GM21390 (cell line): Measurements from ENCODE around the gene CD300LD.

ENCODE experiments used
- ATAC-seq: cut with Tn5 transposase; IDR thresholded peaks from one replicate; pipeline ENCODE4 v1.9.1; 2021; ENCODE audit not compliant: unreplicated experiment

The CD300LD gene

DNA sequence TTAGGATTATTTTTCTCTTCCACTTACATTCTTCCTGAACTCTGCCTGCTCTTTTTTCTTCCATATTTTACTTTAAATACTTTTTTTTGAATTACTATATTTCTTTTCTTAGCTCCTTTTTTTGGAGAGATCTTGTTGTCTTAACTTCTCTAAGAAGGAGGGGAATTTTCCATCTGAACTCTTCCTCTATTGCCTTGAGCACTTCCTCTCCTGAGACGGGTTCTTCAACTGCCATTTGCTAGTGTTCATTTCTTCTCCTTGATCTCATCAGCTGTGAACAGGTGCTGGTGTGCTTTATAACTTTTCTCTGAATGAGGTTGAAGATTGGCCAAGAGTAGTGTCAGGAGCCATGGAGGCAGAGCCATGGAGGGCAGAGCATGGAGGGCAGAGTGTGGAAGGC, 15.1 kb upstream of the CD300LD start:
- no peak for ATAC-seq

DNA sequence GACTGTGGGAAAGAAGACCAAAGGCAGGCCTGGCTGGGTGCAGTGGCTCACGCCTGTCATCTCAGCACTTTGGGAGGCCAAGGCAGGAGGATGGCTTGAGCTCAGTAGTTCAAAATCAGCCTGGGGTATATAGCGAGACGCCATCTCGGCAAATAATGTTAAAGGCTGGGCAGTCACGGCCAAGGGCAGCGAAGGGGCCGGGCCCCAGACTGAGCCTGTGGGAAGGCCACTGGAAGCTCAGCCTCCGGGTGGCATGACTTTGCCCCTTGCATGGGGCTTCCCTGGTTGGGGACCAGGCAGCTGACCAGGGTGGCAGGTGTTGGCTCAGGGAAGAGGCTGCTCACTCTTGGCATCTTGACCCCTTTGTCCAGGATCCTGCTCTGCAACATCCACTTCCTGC, 14.0 kb upstream of the CD300LD start:
- ATAC-seq: no peak

DNA sequence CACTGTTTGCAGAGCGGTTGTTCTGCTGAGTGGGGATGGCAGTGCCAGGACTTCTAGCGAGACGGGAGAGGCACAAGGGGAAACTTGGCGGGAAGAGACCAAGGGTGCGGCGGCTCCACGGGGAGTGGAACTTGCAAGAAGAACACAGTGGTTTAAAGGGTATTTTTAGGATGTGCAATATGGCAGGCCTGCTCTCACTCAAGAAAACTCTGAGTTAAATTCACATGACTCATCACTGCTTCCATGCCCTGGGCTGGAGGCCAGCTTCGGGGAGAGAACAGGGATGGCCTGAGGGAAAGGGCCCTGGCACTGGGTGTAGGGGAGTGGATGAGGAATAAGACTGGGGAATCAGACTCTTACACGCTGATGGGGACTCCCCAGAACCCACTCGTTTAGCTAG, 13.3 kb upstream of the CD300LD start:
- ATAC-seq: no peak

DNA sequence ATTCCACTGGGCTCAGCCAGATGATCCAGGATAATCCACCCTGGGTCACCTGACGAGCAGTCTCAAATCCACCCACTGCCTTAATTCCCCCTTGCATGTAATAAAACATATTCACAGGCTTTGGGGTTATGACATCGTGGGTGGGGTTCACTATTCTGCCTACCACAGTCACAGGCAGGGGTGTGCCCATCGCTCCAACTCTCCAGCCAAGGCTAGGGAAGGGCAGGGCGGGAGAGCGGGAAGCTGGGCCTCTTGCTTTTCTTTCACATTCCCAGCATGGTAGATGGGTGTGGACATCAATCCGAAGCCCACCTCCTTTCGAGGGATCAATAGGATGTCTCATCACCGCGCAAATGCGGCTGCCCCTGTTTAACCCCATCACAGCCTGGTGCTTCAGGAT, 12.7 kb upstream of the CD300LD start:
- ATAC-seq: no peak

DNA sequence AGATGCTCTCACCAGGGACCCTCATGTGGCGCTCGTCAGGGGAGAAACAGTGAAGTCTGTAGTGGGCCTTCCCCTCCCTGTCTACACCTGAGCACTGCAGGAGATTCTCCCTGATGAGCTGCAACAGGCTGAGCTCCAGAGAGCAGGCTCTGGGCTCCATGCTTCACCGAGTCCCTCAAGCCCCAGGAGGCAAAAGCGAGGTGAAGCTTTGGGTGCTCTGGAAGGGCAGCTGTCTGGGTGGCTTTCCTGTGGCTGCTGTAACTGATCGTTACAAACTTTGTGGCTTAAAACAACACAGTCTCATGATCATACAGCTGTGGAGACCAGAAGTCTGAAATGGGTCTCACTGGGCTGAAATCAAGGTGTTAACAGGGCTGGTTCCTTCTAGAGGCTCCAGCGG, 12.1 kb upstream of the CD300LD start:
- ATAC-seq: no peak

DNA sequence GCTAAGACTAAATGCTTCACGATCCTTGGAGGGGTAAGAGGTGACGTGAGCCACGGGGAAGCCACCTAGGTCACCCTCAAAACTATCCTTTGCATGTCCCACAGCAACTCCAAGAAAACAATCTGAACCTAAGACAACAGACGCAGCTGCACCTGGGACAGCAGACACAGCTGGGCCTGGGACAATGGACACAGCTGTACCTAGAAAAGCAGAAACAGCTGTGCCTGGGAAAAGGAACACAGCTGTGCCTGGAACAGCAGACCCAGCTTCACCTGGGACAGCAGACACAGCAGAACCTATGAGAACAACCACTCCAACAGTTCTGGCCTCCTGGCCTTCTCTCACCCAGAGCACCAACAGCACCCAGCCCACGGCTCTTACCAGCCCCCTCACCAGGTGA, 11.7 kb upstream of the CD300LD start:
- no peak for ATAC-seq

DNA sequence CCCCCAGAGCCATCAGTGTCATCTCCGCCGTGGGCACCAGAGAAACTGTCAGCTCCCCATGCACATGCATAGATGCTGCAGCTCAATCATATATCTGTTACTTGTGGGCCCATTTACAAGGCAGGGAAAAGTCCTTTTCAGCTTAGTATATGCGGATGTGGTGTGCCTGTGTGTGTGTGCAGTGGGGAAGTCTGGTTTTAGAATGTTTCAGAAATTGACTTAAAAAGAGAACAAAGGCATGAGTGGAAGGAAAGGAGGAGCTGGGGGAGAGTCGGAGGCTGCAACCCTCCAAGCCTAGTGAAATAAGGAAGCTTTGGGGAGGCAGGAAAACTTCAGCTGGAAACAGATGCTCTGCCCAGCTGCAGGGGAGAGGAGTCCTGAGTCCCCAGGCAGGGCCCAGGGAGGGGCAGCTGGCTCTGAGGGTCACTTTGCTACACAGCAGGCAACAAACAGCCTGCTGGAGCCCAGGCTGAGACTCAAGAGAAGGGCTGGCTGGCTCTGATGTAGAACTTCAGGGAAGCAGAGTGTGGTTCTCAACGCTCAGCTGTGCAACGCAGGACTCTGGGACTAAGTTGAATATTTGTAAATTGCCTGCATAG, 11.1 kb upstream of the CD300LD start:
- no peak for ATAC-seq

DNA sequence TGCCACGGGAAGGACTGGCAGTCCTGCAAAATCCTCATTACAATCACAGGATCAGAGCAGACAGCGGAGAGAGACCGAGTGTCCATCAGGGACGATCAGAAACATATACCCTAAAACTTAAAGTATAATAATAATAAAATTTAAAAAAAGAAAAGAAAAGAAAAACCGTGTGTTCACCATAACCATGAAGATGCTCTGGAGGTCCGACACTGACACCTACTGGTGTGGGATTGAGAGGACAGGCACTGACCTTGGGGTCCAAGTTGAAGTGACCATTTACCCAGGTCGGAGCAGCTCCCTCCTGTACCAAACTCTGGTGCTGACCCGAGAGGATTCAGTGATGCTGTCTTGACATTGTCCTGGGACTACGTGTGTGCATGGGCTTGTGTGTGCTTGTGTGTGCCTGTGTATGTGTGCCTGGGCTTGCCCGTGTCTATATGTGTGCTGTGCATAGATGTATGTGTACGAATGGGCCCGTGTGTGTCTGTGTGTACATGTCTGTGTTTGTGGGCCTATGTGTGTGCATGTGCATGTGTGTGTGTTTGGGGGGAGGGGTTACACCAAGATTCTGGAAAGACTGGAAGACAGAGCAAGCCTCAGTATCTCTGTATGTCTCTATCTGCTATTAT, 10.0 kb upstream of the CD300LD start:
- ATAC-seq: no peak

DNA sequence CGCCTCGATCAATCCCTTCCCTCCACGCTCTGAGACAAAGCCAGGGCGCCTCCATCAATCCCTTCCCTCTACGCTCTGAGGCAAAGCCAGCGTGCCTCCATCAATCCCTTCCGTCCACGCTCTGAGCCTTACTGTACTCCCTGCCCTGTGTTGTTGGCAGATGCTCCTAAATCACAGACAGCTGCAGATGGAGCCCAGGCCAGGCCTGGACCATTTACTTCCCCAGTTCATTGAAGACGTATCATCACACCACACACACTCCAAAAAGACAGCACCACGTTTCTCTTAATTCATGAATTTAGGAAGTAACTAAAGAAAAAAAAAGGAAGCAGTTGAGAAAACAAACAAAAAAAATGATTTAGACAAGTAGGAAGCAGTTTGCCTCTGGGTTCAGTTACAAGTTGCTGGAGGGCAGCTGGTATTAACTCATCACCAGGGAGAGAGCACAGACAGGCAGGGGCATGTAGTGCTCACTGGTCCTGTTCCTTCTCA, 7.4 kb upstream of the CD300LD start:
- no peak for ATAC-seq

DNA sequence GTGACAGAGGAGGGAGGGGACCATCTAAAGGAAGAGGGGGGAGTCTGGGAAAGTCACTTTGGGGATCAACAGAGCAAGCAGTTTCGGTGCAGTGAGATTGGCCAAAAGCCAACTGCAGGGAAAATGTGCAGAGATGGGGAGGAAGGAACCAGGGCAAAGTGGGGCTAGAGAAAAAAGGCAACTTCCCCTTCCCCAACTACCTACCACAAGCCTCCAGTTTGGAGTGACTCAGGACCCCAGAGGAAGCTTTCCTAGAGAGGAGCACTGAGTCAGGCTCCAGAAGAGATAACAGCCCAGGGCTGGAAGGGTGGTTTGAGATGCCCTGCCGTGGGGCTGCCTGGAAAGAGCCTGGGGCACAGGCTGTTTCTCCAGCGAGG, 6.9 kb upstream of the CD300LD start:
- no peak for ATAC-seq

DNA sequence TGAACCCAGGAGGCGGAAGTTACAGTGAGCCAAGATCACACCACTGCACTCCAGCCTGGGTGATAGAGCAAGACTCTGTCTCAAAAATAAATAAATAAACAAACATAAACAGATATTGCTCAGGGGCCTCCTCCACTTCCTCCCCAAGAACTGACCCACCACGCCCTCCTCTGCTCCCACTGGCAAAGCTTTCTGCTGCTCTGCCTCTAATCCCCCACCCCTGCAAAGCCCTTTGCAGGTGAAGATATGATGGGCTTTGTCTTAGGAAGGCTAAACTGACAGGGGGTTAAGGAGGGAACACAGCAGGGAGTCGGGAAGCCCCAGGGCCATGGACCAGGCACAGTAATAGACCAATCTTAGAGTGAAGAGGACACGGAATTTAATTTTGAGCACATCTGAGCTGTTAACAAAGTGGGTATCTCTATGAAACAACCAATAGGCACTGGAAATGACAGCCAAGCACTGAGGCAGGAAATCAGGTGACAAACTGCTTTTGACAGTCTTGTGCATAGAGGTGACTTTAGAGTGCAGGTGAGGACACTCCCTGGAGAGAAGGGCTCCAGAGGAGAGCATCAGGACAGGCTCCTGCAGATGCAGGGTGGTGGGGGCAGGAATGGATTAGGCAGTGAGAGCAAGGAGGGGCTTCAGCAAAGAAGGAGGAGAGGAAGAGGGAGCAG, 6.4 kb upstream of the CD300LD start:
- ATAC-seq: no peak

DNA sequence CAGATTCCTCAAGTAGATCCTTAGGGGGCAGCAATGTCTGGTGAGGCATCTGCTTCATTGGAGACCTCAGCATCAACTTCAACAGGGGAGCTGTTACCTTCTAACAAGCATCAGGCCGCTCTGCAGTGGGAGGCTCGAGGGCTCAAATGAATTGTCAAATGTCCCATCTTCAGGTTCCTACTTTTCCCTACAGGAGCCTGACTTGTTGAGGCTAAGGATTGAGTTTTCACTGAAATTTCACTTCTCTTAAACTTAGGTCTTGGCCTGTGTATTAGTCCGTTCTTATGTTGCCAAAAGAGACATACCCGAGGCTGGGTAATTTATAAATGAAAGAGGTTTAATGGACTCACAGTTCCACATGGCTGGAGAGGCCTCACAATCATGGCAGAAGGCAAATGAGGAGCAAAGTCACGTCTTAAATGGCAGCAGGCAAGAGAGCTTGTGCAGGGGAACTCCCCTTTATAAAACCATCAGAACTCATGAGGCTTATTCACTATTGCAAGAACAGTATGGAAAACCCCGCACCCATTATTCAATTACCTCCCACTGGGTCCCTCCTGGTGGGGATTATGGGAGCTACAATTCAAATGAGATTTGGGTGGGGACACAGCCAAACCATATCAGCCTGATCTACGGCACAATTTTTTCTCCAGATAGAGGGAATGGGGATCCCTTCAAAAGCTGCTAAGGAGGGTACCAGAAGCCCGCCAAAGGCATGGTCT, 5.1 kb upstream of the CD300LD start:
- no peak for ATAC-seq

DNA sequence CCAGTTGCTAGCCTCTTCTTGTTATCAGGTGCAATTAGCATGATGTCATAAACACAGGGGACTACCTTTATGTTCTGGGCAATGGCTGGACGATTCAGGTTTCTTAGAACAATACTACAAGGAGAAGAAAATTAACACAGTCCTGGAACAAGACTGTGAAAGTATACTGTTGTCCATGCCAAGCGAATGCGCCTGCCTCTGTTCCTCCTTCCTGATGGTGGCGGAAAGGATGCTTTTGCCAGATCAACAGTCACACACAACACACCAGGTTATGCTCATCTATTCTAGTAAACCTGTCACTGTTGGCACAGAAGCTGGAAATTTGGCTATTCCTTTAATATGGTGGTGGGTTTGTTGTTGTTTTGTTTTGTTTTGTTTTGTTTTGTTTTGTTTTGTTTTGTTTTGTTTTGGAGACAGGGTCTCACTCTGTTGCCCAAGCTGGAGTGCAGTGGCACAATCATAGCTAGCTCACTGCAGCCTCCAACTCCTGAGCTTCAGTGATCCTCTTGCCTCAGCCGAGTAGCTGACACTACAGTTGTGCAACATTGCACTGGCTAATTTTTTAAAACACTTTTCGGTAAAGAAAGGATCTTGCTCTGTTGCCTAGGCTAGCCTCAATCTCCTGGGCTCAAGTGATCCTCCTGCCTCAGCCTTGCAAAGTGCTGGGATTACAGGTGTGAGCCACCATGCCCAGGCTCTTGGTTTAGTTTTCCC, 3.1 kb upstream of the CD300LD start:
- ATAC-seq: no peak

DNA sequence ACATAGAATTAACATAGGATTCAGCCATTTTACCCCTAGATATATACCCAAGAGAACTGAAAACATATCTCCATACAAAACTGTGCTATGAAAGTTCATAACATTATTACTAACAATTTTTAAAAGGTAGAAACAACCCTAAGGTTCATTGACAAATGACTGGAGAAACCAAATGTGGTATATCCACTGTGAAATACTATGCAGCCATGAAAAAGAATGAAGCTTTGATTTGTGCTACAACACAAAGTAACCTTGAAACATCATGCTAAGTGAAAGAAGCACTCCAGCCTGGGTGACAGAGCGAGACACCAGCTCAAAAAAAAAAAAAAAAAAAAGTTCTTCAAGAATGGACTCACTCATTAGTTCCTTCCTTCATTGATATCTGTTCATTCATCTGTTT, 580 bp downstream of the CD300LD start:
- no peak for ATAC-seq

DNA sequence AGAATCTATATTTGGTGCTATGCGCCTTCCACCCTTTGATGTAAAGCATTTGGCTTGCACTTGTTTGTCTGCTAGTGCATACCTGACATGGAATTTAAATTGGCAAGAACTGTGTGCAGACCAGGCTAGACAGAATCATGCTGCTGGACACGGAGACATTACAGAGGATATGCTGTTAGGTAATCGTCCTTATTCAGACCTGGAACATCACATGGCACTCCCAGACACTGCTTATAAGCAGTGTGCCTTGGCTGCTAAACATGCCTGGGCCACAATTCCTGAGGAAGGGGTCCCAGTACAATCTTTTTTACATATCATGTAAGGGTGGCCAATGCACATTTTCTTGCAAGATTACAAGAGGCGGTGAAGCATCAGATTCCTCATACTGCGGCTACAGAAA, 6.4 kb downstream of the CD300LD start:
- no peak for ATAC-seq

DNA sequence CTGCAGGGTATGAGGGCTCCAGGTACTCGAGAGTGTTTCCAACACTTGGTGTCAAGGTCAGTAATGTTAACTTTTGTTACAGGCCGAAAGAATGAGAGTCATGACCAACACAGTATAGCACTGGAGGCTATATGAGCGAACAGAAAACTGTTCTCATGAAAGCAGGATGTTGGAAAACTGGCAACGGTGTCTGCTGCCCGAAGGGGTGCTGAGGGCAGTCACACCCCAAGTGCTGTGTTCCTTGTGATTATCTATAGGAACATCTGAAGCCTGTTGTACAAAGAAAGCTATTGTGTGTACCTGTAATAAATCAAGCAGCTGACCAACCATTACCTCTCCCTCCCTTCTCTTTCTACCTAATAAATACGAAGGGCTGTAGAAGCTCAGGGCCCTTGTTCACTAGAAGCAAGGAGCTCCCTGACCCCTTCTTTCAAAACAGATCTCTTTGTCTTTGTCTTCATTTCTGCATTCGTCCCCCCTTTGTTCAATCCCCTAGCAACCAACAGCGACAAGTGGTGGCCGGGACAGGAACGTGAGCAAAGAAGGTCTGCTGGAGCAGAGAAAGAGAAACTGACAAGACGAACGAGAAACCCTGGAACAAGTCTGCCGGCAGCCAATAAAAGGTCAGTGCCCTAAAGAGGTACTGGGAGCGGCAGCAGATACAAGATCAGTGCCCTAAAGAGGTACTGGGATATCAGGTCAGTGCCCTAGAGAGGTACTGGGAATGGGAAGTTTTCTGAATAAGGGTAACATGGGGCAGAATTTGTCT, 7.6 kb downstream of the CD300LD start:
- no peak for ATAC-seq

DNA sequence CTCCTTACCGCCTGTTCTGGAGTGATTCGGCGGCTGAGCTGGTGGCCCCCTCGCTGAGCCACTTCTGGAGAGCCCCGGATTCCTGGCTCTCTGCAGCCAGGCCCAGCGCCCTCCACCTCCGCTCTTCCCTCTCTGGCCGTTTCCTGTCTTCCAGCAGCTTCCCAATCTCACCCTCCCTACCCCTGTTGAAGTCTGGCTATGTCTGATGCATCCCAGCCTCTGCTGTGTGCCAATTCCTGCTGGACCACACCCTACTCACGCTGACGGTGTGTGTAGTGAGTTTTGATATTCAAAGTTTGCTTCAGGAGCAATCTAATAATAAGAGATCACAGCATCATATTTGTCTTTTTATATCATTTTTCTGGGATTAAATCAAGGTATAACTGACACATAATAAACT, 9.4 kb downstream of the CD300LD start:
- ATAC-seq: no peak

DNA sequence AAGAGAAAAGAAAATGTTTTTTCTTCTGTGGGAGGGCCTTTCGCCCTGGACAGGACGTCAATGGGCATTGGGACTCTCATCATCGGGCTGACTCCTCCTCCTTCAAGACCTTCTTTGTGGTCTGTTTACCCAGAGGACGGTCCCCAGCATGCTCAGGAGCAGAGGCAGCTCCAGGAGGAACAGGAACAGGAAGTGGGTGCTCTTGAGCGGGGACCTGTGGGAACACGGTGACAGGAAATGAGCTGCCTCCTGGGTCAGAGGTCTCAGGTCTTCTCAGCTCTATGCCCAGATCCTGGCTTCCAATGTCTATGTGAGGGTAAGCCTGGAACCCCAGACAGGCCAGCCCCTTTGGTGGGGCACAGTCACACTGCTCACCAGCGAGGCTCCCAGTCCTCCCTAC, 12.2 kb downstream of the CD300LD start:
- ATAC-seq: no peak

DNA sequence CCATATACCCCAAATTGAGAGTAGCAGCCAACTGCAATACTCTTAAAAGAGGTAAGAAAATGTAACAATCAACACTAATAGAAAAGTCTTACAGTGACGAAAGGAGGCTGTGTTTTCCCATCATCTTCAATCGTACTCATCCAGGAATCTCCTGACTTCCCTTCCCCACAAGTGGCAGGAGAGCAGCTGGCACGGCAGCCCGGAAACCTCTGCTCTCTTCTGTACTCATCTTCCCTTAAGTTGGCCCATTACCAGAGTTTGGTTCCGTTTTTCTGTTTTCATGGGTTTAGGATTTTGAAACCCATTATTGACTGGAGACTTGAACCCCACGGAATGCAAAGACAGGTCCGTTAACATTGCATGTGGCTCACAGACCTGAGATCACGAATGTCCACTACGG, 13.1 kb downstream of the CD300LD start:
- ATAC-seq: no peak

DNA sequence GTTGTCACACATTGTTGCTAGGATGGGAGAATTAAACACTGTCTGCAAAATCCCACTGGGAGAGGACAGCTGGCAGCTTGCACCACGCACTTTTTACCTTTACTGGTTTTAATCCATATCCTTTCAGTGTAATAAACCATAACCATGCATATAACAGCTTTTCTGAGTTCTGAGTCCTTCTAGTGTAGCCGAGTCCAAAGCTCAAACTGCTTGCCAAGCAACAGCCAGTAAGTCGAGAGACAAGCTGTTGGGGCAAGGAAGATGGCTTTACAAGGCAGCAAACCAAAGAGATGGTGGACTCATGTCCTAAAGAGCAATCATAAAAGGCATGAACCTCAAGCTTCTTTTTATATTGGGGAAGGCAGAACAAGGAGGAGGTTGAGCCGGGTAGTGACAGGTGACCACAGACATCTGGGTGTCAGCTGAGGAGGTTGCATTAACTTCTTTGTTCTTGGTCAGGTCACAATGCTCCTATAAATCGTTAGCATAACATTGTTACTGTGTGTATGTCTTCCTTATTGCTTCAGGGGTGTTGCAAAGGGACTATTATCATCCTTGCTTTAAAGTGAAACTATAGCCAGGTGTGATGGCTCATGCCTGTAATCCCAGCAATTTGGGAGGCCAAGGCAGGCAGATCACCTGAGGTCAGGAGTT, 17.5 kb downstream of the CD300LD start:
- ATAC-seq: no peak
